ENCODE measurements around the gene HMCN2.
"Not testable (repeated sequence)": the region's sequence is repeated elsewhere in the genome, so short reads cannot be mapped to it uniquely, and the experiment has no call there.

Gene HMCN2

GRCh38 chr9:130266236-130267098 is 907 bp downstream of the HMCN2 start:
- no peak for DNase-seq

DNA sequence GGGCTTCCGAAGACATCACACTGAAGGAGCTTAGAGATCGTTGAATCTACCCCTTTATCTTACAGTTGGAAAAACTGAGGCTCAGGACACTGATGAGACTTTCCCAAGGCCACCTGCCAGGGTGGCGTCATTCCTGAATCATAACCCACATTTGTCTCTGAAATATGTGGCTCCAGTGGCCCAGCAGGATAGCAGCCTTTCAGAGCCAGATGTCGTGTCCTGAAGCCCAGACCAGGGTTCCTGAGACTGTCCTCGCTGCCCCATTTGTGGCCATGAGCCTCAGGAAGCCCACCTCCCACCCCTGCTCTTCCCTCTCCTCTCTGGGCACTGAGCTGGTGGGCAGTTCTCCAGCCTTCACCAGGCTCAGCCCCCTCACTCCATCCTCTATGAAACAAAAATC is 2.4 kb downstream of the HMCN2 start:
- DNase-seq = no peak

GRCh38 chr9:130268521-130269211 is 3.1 kb downstream of the HMCN2 start:
- DNase-seq = no peak

DNA sequence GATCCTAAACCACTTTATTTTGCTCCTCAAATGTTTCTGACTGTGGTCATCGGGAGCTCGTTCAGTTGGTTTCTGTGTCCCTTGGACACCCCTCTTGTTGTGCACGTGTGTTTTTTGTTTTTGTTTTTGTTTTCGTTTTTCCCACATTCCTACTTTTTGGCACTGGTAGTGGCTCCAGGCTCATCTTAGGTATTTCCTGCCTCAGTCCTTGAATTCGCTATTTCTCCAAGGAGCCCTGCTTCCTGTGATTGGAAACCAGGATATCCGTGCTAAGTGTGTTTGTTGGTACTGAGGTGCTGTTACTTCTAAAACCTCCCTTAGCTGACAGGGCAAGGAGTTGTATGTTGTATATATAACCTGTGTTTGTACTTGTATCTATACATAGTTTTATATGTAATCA is 5.9 kb downstream of the HMCN2 start:
- no peak for DNase-seq

- DNase-seq = no peak
Observed at GRCh38 chr9:130275156-130275555, 9.6 kb downstream of the HMCN2 start.

DNA sequence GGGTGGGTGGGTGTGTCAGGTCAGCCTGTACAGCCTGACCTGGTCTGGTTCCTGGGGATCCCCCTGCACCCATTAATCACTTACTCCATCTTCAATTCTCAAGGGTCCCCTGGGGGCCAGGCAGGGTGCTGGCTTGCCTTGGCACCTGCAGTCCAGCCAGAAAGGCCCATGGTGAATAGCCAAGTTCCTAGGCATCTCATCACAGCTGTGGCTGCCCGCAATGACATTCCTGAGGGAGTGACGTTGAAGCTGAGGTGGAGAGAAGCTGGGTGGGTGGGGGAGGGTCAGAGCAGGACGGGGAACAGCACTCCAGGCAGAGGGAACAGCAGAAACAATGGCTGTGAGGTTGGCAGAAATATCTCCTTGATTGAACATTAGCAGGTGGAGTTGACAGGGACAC is 10.6 kb downstream of the HMCN2 start:
- DNase-seq = no peak

DNA sequence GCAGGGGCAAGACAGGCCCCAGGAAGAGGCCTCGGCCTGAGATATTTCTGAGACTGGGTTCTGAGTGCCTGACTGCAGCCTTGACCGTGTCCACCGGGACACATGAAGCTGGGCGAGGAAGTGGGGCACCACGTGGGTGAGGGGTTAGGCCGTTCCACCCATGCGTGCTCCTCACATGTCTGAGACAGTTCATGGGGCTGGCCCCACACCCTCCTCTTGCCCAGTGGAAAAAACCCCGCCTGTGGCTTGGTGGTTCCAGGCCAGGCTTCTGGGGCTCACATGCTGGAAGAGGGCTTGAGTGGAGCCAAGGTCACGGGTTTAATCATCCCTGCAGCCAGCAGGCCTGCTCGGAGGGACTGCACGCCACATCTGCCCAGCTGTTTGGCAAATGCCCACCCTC is 11.4 kb downstream of the HMCN2 start:
- DNase-seq = no peak

GRCh38 chr9:130277525-130277924 is 12.0 kb downstream of the HMCN2 start:
- DNase-seq = not testable (repeated sequence)

DNA sequence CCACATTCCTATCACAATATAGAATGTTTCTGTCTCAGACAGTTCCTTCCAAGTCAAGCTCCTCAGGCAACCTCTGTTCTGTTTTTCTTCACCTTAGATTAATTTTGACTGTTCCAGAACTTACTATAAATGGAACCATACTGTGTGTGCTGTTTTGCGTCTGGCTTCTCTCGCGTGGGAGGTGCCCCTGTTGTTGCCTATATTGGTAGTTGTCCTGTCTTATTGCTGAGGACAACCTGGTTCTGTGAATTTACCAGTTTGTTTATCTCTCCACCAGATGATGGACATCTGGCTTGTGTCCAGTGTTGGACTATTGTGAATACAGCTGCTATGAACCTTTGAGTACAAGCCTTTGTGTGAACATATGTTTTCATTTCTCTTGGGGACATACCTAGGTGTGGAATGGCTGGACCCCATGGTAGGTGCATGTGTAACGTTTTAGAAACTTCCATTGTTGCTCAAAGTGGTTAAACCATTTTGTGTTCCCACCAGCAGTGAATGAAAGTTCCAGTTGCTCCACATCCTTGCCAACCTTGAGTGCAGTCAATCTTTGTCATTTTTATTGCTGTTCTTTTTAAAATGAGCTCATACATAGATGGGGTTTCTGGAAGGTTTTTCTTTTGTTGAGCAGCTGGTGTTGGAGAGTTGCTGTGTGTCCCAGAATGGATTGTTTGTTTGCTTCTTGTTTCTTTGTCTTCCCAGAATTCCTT is 18.1 kb downstream of the HMCN2 start:
- no peak for DNase-seq

DNA sequence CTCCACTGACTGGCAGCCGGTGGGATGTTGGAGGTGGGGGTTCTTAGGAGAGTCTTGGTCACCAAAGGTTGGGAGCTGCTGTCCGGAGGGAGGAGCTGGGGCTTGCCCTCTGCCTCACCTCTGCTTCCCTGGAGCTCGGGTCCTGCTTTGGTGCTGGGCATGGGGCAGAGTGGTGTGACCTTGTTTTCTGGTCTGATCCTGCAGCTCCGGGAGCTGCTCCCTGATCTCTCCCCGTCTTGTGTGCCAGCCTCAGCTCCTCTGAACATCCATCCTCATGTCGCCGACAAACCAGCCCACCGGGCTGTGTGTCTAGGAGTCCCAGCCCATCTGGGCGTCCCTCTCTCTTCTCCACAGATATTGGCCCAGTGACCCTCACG is 18.7 kb downstream of the HMCN2 start:
- DNase-seq = no peak

GRCh38 chr9:130284690-130285089 is 19.1 kb downstream of the HMCN2 start:
- no peak for DNase-seq

DNA sequence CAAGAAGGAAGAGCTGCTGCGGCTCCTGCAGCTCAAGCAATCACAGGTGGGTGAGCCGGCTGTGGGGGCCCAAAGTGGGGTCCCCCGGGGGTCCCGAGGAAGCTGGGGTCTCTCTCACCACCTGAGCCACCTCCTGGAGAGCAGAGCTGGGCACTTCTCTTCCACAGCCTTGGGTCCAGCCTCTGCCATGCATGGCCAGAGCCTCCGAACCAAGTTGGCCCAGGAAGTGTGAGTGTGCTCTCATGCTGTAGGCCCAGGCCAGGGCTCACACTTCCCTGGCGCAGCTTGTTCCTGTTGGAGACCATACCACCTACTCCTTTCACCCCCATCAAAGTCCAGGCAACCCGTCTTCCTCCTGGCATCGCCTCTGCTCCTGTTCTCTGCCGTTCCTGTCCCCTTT is 19.7 kb downstream of the HMCN2 start:
- no peak for DNase-seq

DNA sequence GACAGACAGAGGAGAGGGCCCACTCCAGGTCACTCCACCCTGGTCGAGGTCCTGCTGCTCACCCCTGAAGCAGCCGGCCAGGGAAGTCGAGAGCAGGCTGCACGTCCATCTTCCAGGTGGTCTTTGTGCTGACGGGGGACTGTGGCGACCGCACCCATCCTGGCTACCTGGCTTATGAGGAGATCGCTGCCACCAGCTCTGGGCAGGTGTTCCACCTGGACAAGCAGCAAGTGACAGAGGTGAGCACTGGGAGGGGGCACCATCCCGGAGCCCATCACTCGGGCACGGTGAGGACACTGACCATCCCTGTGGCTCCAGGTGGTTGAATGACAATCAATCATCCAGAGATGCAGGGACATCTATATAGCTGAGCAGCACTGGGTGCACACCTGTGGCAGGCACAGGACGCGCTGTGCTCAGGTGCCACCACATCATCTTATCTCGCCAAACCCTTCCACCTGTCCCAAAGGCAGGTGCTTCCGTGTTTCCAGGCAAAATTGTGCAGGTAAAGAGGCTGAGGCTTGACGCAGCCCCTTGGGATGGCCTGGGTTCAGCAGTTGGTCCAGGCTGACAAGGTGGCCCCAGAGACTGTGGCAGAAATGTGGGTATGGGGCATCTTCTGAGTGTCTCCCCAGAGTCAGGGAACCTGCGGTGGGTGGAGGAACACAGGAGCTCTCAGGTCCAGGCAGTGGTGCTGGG is 20.7 kb downstream of the HMCN2 start:
- no peak for DNase-seq

- no peak for DNase-seq
Observed at GRCh38 chr9:130286781-130287428, 21.3 kb downstream of the HMCN2 start.

DNA sequence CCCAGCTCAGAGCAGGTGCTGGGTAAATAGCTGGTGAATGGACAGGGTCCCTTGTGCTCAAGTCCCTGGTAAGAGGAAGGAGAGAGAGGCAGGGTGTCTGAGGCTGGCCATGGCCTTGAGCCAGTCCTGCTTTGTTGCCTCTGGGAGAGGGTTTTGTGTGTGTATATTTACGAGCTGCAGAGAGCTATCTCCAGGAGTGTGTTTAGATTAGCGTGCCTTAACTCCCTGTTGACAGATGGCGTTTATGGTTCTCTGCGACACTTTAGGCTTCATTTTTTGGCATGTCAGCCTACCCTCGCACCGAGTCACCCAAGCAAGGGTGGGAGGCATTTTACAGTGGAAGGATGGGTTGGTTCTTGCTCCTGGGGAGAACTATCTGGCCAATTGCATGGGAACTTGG is 22.2 kb downstream of the HMCN2 start:
- DNase-seq = no peak

GRCh38 chr9:130288393-130288792 is 22.8 kb downstream of the HMCN2 start:
- DNase-seq = no peak

DNA sequence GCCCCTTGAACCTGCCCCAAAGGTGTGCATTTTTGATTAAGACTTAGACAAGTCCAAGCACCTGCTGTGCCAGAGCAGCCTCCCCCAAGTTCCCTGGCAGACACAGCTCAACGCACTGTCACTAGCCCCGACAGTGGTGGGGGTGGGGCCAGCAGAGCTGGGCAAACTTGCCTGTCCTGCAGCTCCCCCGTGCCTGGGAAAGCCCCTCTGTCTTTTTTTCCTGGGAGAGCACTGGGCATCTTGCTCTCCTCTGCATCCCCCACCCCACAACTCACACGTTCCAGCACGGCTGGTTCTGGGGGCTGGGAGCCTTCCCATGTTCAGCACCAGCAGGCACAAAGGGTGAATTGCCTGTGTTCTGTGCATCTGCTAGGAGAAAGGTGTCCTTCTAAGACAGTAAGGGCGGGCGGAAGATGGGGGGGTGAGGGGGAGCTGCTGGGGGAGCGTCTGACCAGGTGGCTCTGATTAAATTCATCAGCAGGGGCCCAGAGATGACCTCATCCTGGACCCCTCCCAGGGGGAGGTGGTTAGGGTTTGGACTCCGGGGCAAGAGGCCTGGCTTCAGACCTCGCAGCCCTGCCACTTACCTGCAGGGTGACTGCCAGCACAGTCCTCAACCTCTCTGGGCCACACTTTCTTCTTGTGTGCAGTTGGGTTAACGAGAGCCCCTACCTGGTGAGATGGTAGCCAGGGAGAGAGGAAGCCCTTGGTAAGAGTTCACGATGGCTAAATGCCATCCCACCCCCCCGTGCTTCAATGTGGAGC is 23.5 kb downstream of the HMCN2 start:
- DNase-seq = no peak

- no peak for DNase-seq
Observed at GRCh38 chr9:130289711-130290241, 24.2 kb downstream of the HMCN2 start.

GRCh38 chr9:130290291-130291181 is 25.0 kb downstream of the HMCN2 start:
- no peak for DNase-seq

DNA sequence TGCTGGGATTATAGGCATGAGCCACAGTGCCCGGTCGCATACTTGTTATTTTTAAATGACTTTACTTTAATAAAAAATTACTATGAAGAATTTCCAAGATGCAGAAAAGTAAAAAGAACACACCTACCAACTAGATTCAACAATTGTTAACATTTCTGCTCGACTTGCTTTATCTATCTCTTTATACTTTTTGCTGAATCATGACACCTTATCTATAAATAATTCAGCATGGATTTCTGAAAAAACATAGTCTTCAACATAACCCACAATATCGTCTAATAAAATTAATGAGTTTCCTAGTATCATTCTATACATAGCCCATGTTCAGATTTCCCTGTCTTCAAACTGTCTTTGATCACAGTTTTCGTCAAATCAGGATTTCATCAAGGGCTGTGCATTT is 25.9 kb downstream of the HMCN2 start:
- DNase-seq = no peak

DNA sequence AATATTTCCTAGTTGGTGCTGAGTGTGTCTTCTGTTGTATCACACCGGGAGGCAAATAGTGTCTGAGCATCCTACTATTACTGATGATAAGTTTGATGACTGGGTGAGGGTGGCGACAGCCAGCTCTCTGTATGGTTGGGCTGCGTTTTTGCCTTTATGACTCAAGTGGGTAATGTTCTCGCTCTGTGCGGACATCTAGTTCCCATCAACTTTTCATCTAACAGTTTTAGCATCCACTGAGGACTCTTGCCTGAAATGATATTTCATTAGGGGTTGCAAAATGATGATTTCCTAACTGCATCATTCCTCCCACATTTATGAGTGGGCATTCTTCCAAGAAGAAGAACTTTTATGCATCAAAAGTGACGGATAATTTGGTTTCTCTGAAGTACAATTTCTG is 26.5 kb downstream of the HMCN2 start:
- DNase-seq = no peak
